H1 (cell line): ENCODE measurements around the gene KHSRP.

Source experiments
- ASH2L ChIP-seq: fragments of 200-600, 300-600 bp; sonication (generic); IDR thresholded peaks from one replicate; pipeline ENCODE4 v1.7.1; 2017; ENCODE audit warnings: low read length
- CBX5 ChIP-seq: fragments of 300-800, 300-1000 bp; sonication (generic); IDR thresholded peaks from 2 replicates; pipeline ENCODE4 v1.7.1; 2016; ENCODE audit warnings: antibody characterized with exemption, low read length, low read depth
- CHD1 ChIP-seq: IDR thresholded peaks from 2 replicates; pipeline ENCODE4 v1.6.1; 2012; ENCODE audit warnings: low read depth, low read length, improper control_type of control experiment
- CTCF ChIP-seq, 3 experiments: IDR thresholded peaks; 1 replicate in 2 of 3; 2 replicates in 1 of 3; pipeline versions ENCODE4 v1.5.1 to v1.6.1; 2011; ENCODE audit warnings: low read length in 3 of 3, mild to moderate bottlenecking in 3 of 3, inconsistent platforms in 2 of 3, low read depth in 1 of 3, moderate library complexity in 1 of 3; ENCODE audit not compliant: insufficient read depth in 1 of 3; ENCODE audit errors: control extremely low read depth in 1 of 3
- EGR1 ChIP-seq: IDR thresholded peaks from 2 replicates; pipeline ENCODE4 v1.6.1; 2011; ENCODE audit warnings: low read depth, low read length, borderline replicate concordance
- EZH2 ChIP-seq: fragments of 200-600 bp; sonication (generic); IDR thresholded peaks from 2 replicates; pipeline ENCODE4 v1.7.1; 2012; ENCODE audit warnings: low read depth, mild to moderate bottlenecking, moderate library complexity, low read length, inconsistent platforms; ENCODE audit not compliant: severe bottlenecking
- KDM5A ChIP-seq: fragments of 200-600 bp; IDR thresholded peaks from 2 replicates; pipeline ENCODE4 v1.7.1; 2012; ENCODE audit warnings: mild to moderate bottlenecking, low read length, inconsistent platforms, mixed read lengths
- MAX ChIP-seq: IDR thresholded peaks from 2 replicates; pipeline ENCODE4 v1.6.1; 2012; ENCODE audit warnings: inconsistent platforms
- POLR2A ChIP-seq, 2 experiments: IDR thresholded peaks; 1 replicate in 1 of 2; 2 replicates in 1 of 2; pipeline ENCODE4 v1.6.1; 2011; ENCODE audit warnings: low read depth in 2 of 2, low read length in 2 of 2, mild to moderate bottlenecking in 2 of 2; ENCODE audit errors: control extremely low read depth in 1 of 2
- POLR2AphosphoS5 ChIP-seq: IDR thresholded peaks from 2 replicates; pipeline ENCODE4 v1.6.1; 2011; ENCODE audit warnings: low read depth, low read length
- RXRA ChIP-seq: IDR thresholded peaks from 2 replicates; pipeline ENCODE4 v1.6.1; 2011; ENCODE audit warnings: low read depth, mild to moderate bottlenecking, low read length, moderate library complexity; ENCODE audit not compliant: insufficient read depth
- TAF1 ChIP-seq: IDR thresholded peaks from 2 replicates; pipeline ENCODE4 v1.6.1; 2011; ENCODE audit warnings: mild to moderate bottlenecking, low read depth, low read length
- TEAD4 ChIP-seq: IDR thresholded peaks from 2 replicates; pipeline ENCODE4 v1.6.1; 2012; ENCODE audit warnings: low read depth, low read length, inconsistent platforms, mixed read lengths
- YY1 ChIP-seq: IDR thresholded peaks from 2 replicates; pipeline ENCODE4 v1.6.1; 2011; ENCODE audit warnings: low read depth, mild to moderate bottlenecking, low read length

GRCh38 chr19:6381030-6381750, 43.4 kb downstream of the KHSRP start:
- TF ChIP-seq CTCF (IDR thresholded peaks at IDR 0.05; ENCODE audit: control extremely low read depth in 1 of 3, insufficient read depth in 1 of 3, low read depth in 1 of 3, low read length in 3 of 3): no peak
- no peak for TF ChIP-seq ASH2L
- no peak for TF ChIP-seq MAX
- no peak for TF ChIP-seq TAF1
- no peak for TF ChIP-seq RXRA
- no peak for TF ChIP-seq TEAD4
- TF ChIP-seq YY1: no peak
- no peak for TF ChIP-seq POLR2A (IDR thresholded peaks at IDR 0.05; ENCODE audit: control extremely low read depth in 1 of 2, low read depth in 2 of 2, low read length in 2 of 2)
- no peak for TF ChIP-seq KDM5A
- no peak for TF ChIP-seq CBX5
- no peak for TF ChIP-seq CHD1
- TF ChIP-seq POLR2AphosphoS5: no peak
- TF ChIP-seq EZH2: no peak
- no peak for TF ChIP-seq EGR1
